Astrocyte (in vitro differentiated cells and primary cell): ENCODE measurements around the gene DLGAP3. TPM values are rescaled to one million over a fixed set of nuclear protein-coding genes. Genes with fewer than 3 reads are reported as not detected.

Experiments used
- DNase-seq: peaks from one replicate; pipeline ENCODE4 v3.0.0-alpha.2; 2010; ENCODE audit warnings: low read depth
- FAIRE-seq: peaks from 2 replicates; lab custom pipeline; 2011; peaks lifted over from hg19 to GRCh38; lab: Jason Lieb, UNC
- H2AFZ ChIP-seq: 2 replicates; pipeline ENCODE4 v1.6.0; 2012; ENCODE audit warnings: low read depth, low read length, inconsistent platforms
- H3K27ac ChIP-seq: 2 replicates; pipeline ENCODE4 v1.5.1; 2011; ENCODE audit warnings: low read depth, low read length, inconsistent platforms
- H3K27me3 ChIP-seq: 2 replicates; pipeline ENCODE4 v1.6.0; 2011; ENCODE audit warnings: low read length, inconsistent platforms; ENCODE audit not compliant: insufficient read depth
- H3K36me3 ChIP-seq: 2 replicates; pipeline ENCODE4 v1.5.1; 2011; ENCODE audit warnings: low read length, inconsistent platforms; ENCODE audit not compliant: insufficient read depth
- H3K4me1 ChIP-seq: 2 replicates; pipeline ENCODE4 v1.5.1; 2011; ENCODE audit warnings: low read length, inconsistent platforms; ENCODE audit not compliant: insufficient read depth
- H3K4me2 ChIP-seq: 2 replicates; pipeline ENCODE4 v1.6.0; 2012; ENCODE audit warnings: low read length, inconsistent platforms
- H3K4me3 ChIP-seq: 2 replicates; pipeline ENCODE4 v1.5.1; 2011; ENCODE audit warnings: low read depth, mild to moderate bottlenecking, low read length, inconsistent platforms; ENCODE audit not compliant: insufficient read depth
- H3K79me2 ChIP-seq: 2 replicates; pipeline ENCODE4 v1.6.0; 2012; ENCODE audit warnings: mild to moderate bottlenecking, low read length, inconsistent platforms; ENCODE audit not compliant: insufficient read depth
- H3K9ac ChIP-seq: 2 replicates; pipeline ENCODE4 v1.6.0; 2012; ENCODE audit warnings: mild to moderate bottlenecking, low read length, inconsistent platforms
- H3K9me3 ChIP-seq: 2 replicates; pipeline ENCODE4 v1.5.1; 2012; ENCODE audit warnings: low read depth, mild to moderate bottlenecking, low read length, inconsistent platforms; ENCODE audit not compliant: insufficient read depth
- H4K20me1 ChIP-seq: 2 replicates; pipeline ENCODE4 v1.6.0; 2012; ENCODE audit warnings: low read length, inconsistent platforms; ENCODE audit not compliant: insufficient read depth
- H3K27ac Mint-ChIP-seq: one replicate; pipeline ENCODE4 v1.8.0; 2021; ENCODE audit warnings: mild to moderate bottlenecking, mixed read lengths; ENCODE audit not compliant: unreplicated experiment
- H3K27me3 Mint-ChIP-seq: one replicate; pipeline ENCODE4 v1.8.0; 2021; ENCODE audit warnings: low read depth, mixed read lengths; ENCODE audit not compliant: unreplicated experiment
- H3K36me3 Mint-ChIP-seq: one replicate; pipeline ENCODE4 v1.8.0; 2021; ENCODE audit warnings: low read depth, mixed read lengths; ENCODE audit not compliant: unreplicated experiment
- H3K4me1 Mint-ChIP-seq: one replicate; pipeline ENCODE4 v1.8.0; 2021; ENCODE audit warnings: low read depth, mixed read lengths; ENCODE audit not compliant: unreplicated experiment
- H3K4me3 Mint-ChIP-seq: one replicate; pipeline ENCODE4 v1.8.0; 2021; ENCODE audit warnings: mild to moderate bottlenecking, moderate library complexity, mixed read lengths; ENCODE audit not compliant: unreplicated experiment
- H3K9me3 Mint-ChIP-seq: one replicate; pipeline ENCODE4 v1.8.0; 2021; ENCODE audit warnings: mild to moderate bottlenecking, mixed read lengths; ENCODE audit not compliant: unreplicated experiment
- EZH2 ChIP-seq: IDR thresholded peaks from 2 replicates; pipeline ENCODE4 v1.6.1; 2012; ENCODE audit warnings: mild to moderate bottlenecking, low read length, inconsistent platforms; ENCODE audit not compliant: insufficient read depth
- total RNA-seq: library from RNA; stranded (reverse); gene quantifications from 2 replicates; pipeline ENCODE4 v1.2.1, GENCODE V29; 2021
- TF ChIP-seq, protein P1 (sequence below): IDR thresholded peaks from 2 replicates; pipeline ENCODE4 v1.5.1; 2011; ENCODE audit warnings: low read depth, mild to moderate bottlenecking, inconsistent platforms, low read length, moderate library complexity; ENCODE audit not compliant: insufficient read depth

DLGAP3 gene
- total RNA-seq, 1 donor from 2014 or later: 2.7 TPM

DNA sequence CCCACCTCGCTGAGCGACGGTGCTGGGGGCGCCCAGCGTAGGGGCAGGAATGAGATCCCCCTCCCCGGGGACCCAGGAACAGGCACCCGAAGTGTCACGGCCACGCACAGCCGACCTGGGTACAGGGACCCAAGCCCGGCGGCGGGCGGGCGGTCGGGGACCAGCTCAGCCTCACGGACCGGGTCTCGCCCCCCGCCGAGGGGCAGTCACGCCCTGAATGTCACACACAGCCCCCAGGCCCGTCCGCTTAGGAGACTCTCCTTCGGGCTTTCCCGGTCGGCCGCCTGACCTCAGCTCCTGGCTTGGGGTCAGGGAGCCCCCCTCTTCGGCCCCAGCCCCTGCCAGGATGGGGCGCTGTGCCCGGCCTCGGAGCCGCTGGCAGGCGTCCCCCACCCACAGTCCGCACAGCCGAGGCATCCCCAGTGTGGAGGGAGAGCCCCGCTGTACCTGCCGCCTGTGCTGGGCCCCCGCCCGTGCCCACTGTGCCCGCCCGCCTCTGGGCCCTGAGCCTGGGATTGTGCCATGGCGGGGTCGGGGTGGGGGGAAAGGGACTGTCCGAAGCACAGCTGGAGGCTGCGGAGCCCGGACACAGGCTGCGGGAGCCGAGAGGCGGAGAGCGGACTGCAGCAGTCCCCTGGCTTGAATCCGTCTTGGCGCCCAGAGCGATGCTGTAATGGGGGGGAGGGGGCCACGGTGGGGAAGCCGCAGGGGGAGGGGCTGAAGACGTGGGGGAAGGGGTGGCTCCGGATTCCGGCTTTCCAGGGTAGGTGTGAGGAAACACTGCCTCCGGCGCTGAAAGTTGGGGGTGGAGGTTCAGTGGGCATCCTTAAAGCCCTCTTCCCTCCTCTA lies 627 bp upstream of the DLGAP3 start:
- Histone ChIP-seq H3K4me3 (no peak overlapping the region), H2AFZ (no peak overlapping the region), H3K79me2 (no peaks in the 10 kb centered on the region), H3K36me3 (no peaks in the 10 kb centered on the region), H3K4me1 (peaks cover 12% of the 10 kb centered on the region), H4K20me1 (peaks cover 4% of the 10 kb centered on the region), H3K9me3 (peaks cover 4% of the 10 kb centered on the region), H3K27me3 (peaks cover 47% of the 10 kb centered on the region), H3K27ac (no peak overlapping the region), H3K9ac (no peak overlapping the region), H3K4me2 (peak overlapping the region; percentile 84)
- peaks cover 52% of the 10 kb centered on the region for H3K27me3 Mint-ChIP-seq
- no peak for FAIRE-seq
- no peaks in the 10 kb centered on the region for H3K36me3 Mint-ChIP-seq
- DNase-seq: no peak
- H3K27ac Mint-ChIP-seq: no peak overlapping the region
- H3K4me3 Mint-ChIP-seq: peak overlapping the region; percentile 57
- TF ChIP-seq, protein P1, sequence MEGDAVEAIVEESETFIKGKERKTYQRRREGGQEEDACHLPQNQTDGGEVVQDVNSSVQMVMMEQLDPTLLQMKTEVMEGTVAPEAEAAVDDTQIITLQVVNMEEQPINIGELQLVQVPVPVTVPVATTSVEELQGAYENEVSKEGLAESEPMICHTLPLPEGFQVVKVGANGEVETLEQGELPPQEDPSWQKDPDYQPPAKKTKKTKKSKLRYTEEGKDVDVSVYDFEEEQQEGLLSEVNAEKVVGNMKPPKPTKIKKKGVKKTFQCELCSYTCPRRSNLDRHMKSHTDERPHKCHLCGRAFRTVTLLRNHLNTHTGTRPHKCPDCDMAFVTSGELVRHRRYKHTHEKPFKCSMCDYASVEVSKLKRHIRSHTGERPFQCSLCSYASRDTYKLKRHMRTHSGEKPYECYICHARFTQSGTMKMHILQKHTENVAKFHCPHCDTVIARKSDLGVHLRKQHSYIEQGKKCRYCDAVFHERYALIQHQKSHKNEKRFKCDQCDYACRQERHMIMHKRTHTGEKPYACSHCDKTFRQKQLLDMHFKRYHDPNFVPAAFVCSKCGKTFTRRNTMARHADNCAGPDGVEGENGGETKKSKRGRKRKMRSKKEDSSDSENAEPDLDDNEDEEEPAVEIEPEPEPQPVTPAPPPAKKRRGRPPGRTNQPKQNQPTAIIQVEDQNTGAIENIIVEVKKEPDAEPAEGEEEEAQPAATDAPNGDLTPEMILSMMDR: no peak
- TF ChIP-seq EZH2: peak; percentile 99
- H3K9me3 Mint-ChIP-seq: no peaks in the 10 kb centered on the region
- peaks cover 3% of the 10 kb centered on the region for H3K4me1 Mint-ChIP-seq

DNA sequence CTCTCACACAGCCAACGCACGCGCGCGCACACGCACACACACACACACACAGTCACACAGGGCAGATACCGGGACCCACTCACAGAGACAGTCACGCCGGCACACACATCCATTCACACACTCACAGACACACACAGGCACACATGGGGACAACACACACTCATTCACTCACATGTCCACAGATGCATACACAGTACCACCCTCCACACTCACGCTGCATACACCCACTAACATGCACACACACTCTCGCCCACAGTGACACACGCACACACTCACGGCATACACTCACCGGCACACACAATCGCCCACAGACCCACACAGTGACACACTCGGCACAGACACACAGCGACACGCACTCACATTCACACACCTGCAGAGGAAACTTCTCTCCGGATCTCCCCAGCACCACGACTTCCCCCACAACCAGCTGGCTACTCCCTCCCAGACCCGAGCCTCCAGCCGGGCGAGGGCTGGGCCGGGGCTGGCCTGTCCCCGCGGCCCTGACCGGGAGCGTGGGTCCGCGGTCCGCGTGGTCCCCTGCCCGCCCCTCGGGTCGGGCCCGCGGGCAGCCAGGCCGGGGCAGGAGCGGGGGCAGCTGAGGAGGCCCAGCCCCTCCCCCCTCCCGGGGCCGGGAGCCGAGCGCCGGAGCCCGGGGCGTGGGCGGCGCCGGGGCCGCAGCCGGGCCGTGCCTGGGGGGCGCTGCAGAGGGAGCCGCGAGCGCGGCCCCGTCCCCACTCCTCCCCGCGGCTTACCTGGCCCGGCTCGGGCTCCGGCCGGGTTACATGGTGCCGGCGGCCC lies 552 bp downstream of the DLGAP3 start:
- H4K20me1 ChIP-seq: peaks cover 4% of the 10 kb centered on the region
- Mint-ChIP-seq H3K4me3 (peak overlapping the region; percentile 90), H3K27ac (no peak overlapping the region), H3K4me1 (peaks cover 3% of the 10 kb centered on the region), H3K27me3 (peaks cover 63% of the 10 kb centered on the region), H3K36me3 (peaks cover 4% of the 10 kb centered on the region), H3K9me3 (no peaks in the 10 kb centered on the region)
- DNase-seq: no peak
- no peak for FAIRE-seq
- no peaks in the 10 kb centered on the region for H3K36me3 ChIP-seq
- peak; percentile 89 for TF ChIP-seq EZH2
- TF ChIP-seq, protein P1: no peak
- peak overlapping the region; percentile 34 for H2AFZ ChIP-seq
- peak overlapping the region; percentile 42 for H3K4me3 ChIP-seq
- peaks cover 53% of the 10 kb centered on the region for H3K27me3 ChIP-seq
- H3K4me2 ChIP-seq: peak overlapping the region; percentile 84
- no peak overlapping the region for H3K9ac ChIP-seq
- H3K9me3 ChIP-seq: peaks cover 4% of the 10 kb centered on the region
- H3K79me2 ChIP-seq: no peaks in the 10 kb centered on the region
- H3K4me1 ChIP-seq: peaks cover 12% of the 10 kb centered on the region
- no peak overlapping the region for H3K27ac ChIP-seq
